WTC11 (cell line): ENCODE measurements around the gene DCLK1. TPM values are rescaled to one million over a fixed set of nuclear protein-coding genes. Genes with fewer than 3 reads are reported as not detected.

Source experiments
- ATAC-seq: fragments of 200-7000 bp; cut with Tn5 transposase; 2 replicates; pipeline ENCODE4 v1.10.0; 2021; ENCODE audit warnings: mild to moderate bottlenecking, moderate library complexity
- CTCF ChIA-PET: fragments of 300-600 bp; sonication (Branson Sonifier 250); formaldehyde crosslinking; loops from one replicate; lab custom pipeline; 2021; ENCODE audit warnings: antibody characterized with exemption; lab: Charles Lee
- POLR2A ChIA-PET: fragments of 350-600 bp; sonication (Branson Sonifier 250); formaldehyde crosslinking; loops from one replicate; lab custom pipeline; 2021; ENCODE audit warnings: antibody characterized with exemption; lab: Charles Lee
- DNase-seq: peaks from one replicate; pipeline ENCODE4 v3.0.0; 2021; ENCODE audit warnings: low spot score
- H3K27ac Mint-ChIP-seq: 2 replicates; pipeline ENCODE4 v1.8.0; 2021; ENCODE audit warnings: mixed read lengths
- H3K27me3 Mint-ChIP-seq: 2 replicates; pipeline ENCODE4 v1.8.0; 2021; ENCODE audit warnings: low read depth, mild to moderate bottlenecking, moderate library complexity, mixed read lengths
- H3K36me3 Mint-ChIP-seq: 2 replicates; pipeline ENCODE4 v1.8.0; 2021; ENCODE audit warnings: mixed read lengths
- H3K4me1 Mint-ChIP-seq: 2 replicates; pipeline ENCODE4 v1.8.0; 2022; ENCODE audit warnings: mixed read lengths
- H3K4me3 Mint-ChIP-seq: 2 replicates; pipeline ENCODE4 v1.8.0; 2021; ENCODE audit warnings: mild to moderate bottlenecking, moderate library complexity, mixed read lengths
- H3K9me3 Mint-ChIP-seq: 2 replicates; pipeline ENCODE4 v1.8.0; 2021; ENCODE audit warnings: mixed read lengths
- FOXJ3 ChIP-seq: sonication (generic); formaldehyde crosslinking; IDR thresholded peaks from 2 replicates; pipeline ENCODE4 v1.9.0; 2021; ENCODE audit warnings: missing genetic modification reagents, mild to moderate bottlenecking, borderline replicate concordance
- FOXP1 ChIP-seq: sonication (generic); formaldehyde crosslinking; IDR thresholded peaks from 2 replicates; pipeline ENCODE4 v1.8.0; 2022; ENCODE audit warnings: missing genetic modification reagents, mild to moderate bottlenecking, moderate library complexity, borderline replicate concordance
- GTF2I ChIP-seq: fragments of 250-450 bp; sonication (Bioruptor Pico); conservative IDR thresholded peaks from 2 replicates; pipeline ENCODE4 v1.4.0; 2021; ENCODE audit warnings: mild to moderate bottlenecking
- HMGA2 ChIP-seq: fragments of 250-450 bp; sonication (Bioruptor Pico); IDR thresholded peaks from 2 replicates; pipeline ENCODE4 v1.4.0; 2021; ENCODE audit warnings: mild to moderate bottlenecking, moderate library complexity
- NFYB ChIP-seq: sonication (generic); formaldehyde crosslinking; conservative IDR thresholded peaks from 2 replicates; pipeline ENCODE4 v1.8.0; 2022; ENCODE audit warnings: low read depth, missing genetic modification reagents
- PRRX2 ChIP-seq: fragments of 250-450 bp; sonication (Bioruptor Pico); IDR thresholded peaks from 2 replicates; pipeline ENCODE4 v1.8.0; 2021; ENCODE audit warnings: mild to moderate bottlenecking
- SMAD3 ChIP-seq: sonication (generic); formaldehyde crosslinking; IDR thresholded peaks from 2 replicates; pipeline ENCODE4 v1.8.0; 2022; ENCODE audit warnings: missing genetic modification reagents, mild to moderate bottlenecking, borderline replicate concordance
- ZNF232 ChIP-seq: sonication (generic); formaldehyde crosslinking; IDR thresholded peaks from 2 replicates; pipeline ENCODE4 v1.8.0; 2022; ENCODE audit warnings: mild to moderate bottlenecking, missing genetic modification reagents
- ZNF532 ChIP-seq: fragments of 250-450 bp; sonication (Bioruptor Pico); IDR thresholded peaks from 2 replicates; pipeline ENCODE4 v1.9.0; 2021; ENCODE audit warnings: mild to moderate bottlenecking, borderline replicate concordance
- total RNA-seq: library from RNA; stranded (reverse); gene quantifications from 3 replicates; pipeline ENCODE4 v1.2.3, GENCODE V29; 2021
- TF ChIP-seq, protein P1 (sequence below): sonication (generic); formaldehyde crosslinking; IDR thresholded peaks from 2 replicates; pipeline ENCODE4 v1.8.1; 2022; ENCODE audit warnings: low read depth, missing genetic modification reagents, borderline replicate concordance
- TF ChIP-seq, protein P2 (sequence below): sonication (generic); formaldehyde crosslinking; IDR thresholded peaks from 2 replicates; pipeline ENCODE4 v1.8.1; 2023; ENCODE audit warnings: mild to moderate bottlenecking, missing genetic modification reagents, borderline replicate concordance
- TF ChIP-seq, protein P3 (sequence below): fragments of 250-450 bp; sonication (Bioruptor Pico); IDR thresholded peaks from 2 replicates; pipeline ENCODE4 v1.9.0; 2021; ENCODE audit warnings: mild to moderate bottlenecking

Gene DCLK1
- total RNA-seq, 1 experiment from 2014 or later = 18.5 TPM

DNA sequence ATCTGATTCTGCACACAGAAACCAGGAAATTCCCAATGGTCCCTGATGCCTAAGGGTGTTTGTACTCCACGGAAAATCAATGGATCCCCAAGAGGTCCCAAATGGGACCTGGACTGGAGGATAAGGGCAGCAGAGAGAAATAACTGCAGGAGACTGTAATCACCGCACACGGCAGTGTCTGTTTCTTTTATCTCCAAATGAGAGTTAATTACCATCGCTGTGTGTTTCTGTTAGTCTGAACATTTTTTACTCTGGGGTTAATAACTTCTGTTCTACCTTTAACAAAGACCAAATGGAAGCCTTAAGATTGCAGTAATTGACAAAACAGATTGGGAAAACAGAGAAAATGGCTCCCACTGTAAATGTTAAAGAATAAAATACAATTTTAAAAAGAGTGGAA, 320.9 kb downstream of the DCLK1 start:
- TF ChIP-seq, protein P1, sequence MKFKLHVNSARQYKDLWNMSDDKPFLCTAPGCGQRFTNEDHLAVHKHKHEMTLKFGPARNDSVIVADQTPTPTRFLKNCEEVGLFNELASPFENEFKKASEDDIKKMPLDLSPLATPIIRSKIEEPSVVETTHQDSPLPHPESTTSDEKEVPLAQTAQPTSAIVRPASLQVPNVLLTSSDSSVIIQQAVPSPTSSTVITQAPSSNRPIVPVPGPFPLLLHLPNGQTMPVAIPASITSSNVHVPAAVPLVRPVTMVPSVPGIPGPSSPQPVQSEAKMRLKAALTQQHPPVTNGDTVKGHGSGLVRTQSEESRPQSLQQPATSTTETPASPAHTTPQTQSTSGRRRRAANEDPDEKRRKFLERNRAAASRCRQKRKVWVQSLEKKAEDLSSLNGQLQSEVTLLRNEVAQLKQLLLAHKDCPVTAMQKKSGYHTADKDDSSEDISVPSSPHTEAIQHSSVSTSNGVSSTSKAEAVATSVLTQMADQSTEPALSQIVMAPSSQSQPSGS = no peak
- no peaks in the 10 kb centered on the region for H3K27me3 Mint-ChIP-seq
- H3K36me3 Mint-ChIP-seq = no peaks in the 10 kb centered on the region
- ChIA-PET CTCF (no interaction called here), POLR2A (no interaction called here)
- no peak overlapping the region for H3K27ac Mint-ChIP-seq
- peaks cover 5% of the 10 kb centered on the region for H3K4me1 Mint-ChIP-seq
- no peak for DNase-seq
- no peaks in the 10 kb centered on the region for H3K9me3 Mint-ChIP-seq
- H3K4me3 Mint-ChIP-seq = no peak overlapping the region
- ATAC-seq = no peak

- H3K36me3 Mint-ChIP-seq = no peaks in the 10 kb centered on the region
- no peaks in the 10 kb centered on the region for H3K27me3 Mint-ChIP-seq
- ATAC-seq (no peak), DNase-seq (no peak)
- no peak overlapping the region for H3K27ac Mint-ChIP-seq
- ChIA-PET POLR2A (interaction anchor here (0.6 kb wide), 1 partner anchor 12 kb away, joined by 4 read pairs; no protein-coding TSS in a partner anchor), CTCF (no interaction called here)
- peaks cover 5% of the 10 kb centered on the region for H3K4me1 Mint-ChIP-seq
- H3K4me3 Mint-ChIP-seq = no peak overlapping the region
- no peak for TF ChIP-seq ZNF532 (CRISPR knock-in tag)
- no peak for TF ChIP-seq GTF2I (CRISPR knock-in tag)
- no peak for TF ChIP-seq NFYB (CRISPR knock-in tag)
- TF ChIP-seq ZNF232 (CRISPR knock-in tag) = no peak
- TF ChIP-seq, protein P2, sequence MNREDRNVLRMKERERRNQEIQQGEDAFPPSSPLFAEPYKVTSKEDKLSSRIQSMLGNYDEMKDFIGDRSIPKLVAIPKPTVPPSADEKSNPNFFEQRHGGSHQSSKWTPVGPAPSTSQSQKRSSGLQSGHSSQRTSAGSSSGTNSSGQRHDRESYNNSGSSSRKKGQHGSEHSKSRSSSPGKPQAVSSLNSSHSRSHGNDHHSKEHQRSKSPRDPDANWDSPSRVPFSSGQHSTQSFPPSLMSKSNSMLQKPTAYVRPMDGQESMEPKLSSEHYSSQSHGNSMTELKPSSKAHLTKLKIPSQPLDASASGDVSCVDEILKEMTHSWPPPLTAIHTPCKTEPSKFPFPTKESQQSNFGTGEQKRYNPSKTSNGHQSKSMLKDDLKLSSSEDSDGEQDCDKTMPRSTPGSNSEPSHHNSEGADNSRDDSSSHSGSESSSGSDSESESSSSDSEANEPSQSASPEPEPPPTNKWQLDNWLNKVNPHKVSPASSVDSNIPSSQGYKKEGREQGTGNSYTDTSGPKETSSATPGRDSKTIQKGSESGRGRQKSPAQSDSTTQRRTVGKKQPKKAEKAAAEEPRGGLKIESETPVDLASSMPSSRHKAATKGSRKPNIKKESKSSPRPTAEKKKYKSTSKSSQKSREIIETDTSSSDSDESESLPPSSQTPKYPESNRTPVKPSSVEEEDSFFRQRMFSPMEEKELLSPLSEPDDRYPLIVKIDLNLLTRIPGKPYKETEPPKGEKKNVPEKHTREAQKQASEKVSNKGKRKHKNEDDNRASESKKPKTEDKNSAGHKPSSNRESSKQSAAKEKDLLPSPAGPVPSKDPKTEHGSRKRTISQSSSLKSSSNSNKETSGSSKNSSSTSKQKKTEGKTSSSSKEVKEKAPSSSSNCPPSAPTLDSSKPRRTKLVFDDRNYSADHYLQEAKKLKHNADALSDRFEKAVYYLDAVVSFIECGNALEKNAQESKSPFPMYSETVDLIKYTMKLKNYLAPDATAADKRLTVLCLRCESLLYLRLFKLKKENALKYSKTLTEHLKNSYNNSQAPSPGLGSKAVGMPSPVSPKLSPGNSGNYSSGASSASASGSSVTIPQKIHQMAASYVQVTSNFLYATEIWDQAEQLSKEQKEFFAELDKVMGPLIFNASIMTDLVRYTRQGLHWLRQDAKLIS (CRISPR knock-in tag) = no peak
- TF ChIP-seq, protein P1 = no peak
- no peak for TF ChIP-seq PRRX2 (CRISPR knock-in tag)
- no peak for TF ChIP-seq SMAD3 (CRISPR knock-in tag)
- no peak for TF ChIP-seq FOXJ3 (CRISPR knock-in tag)
- TF ChIP-seq, protein P3, sequence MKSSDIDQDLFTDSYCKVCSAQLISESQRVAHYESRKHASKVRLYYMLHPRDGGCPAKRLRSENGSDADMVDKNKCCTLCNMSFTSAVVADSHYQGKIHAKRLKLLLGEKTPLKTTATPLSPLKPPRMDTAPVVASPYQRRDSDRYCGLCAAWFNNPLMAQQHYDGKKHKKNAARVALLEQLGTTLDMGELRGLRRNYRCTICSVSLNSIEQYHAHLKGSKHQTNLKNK (CRISPR knock-in tag) = no peak
- TF ChIP-seq HMGA2 (CRISPR knock-in tag) = no peak
- no peak for TF ChIP-seq FOXP1
- H3K9me3 Mint-ChIP-seq = no peaks in the 10 kb centered on the region
Observed at GRCh38 chr13:35808846-35809245, 322.3 kb downstream of the DCLK1 start.
